ENCODE measurements around the gene FN1.

GRCh38 chr2:215413484-215413777, 22.4 kb downstream of the FN1 start:
- TF ChIP-seq EP300 (IDR thresholded peaks at IDR 0.05; ENCODE audit: borderline replicate concordance in 1 of 2, low read depth in 2 of 2, low read length in 2 of 2) (no peak), ATF3 (IDR thresholded peaks at IDR 0.05; ENCODE audit: insufficient read depth, low read depth, low read length) (no peak), CTCF (IDR thresholded peaks at IDR 0.05; ENCODE audit: control extremely low read depth in 1 of 3, insufficient read depth in 1 of 3, low read depth in 1 of 3, low read length in 3 of 3) (no peak), POLR2A (IDR thresholded peaks at IDR 0.05; ENCODE audit: control extremely low read depth in 1 of 2, low read depth in 2 of 2, low read length in 2 of 2) (no peak), RFX5 (IDR thresholded peaks at IDR 0.05; ENCODE audit: borderline replicate concordance, low read depth, low read length) (no peak), SUZ12 (IDR thresholded peaks at IDR 0.05; ENCODE audit: low read length) (no peak), TAF1 (IDR thresholded peaks at IDR 0.05; ENCODE audit: low read depth, low read length) (no peak), POLR2AphosphoS5 (IDR thresholded peaks at IDR 0.05; ENCODE audit: low read depth, low read length) (no peak), MAFK (IDR thresholded peaks at IDR 0.05; ENCODE audit: low read depth, low read length) (no peak), FOSL1 (IDR thresholded peaks at IDR 0.05; ENCODE audit: insufficient read depth, low read depth, low read length) (no peak), EZH2 (IDR thresholded peaks at IDR 0.05; ENCODE audit: low read depth, low read length, severe bottlenecking) (no peak)
